Erythroblast (primary cell): ENCODE measurements around the gene ADAM23.

Experiments used
- GATA1 ChIP-seq: IDR thresholded peaks from 2 replicates; pipeline ENCODE4 v1.6.1; 2011; ENCODE audit warnings: low read depth, mild to moderate bottlenecking, control low read depth, low read length, moderate library complexity
- POLR2A ChIP-seq: IDR thresholded peaks from 2 replicates; pipeline ENCODE4 v1.6.1; 2011; ENCODE audit warnings: mild to moderate bottlenecking, low read length

- TF ChIP-seq POLR2A, result no peak
- TF ChIP-seq GATA1, result no peak
These were observed 188.0 kb downstream of the ADAM23 start for GRCh38 chr2:206631340-206631739.
